ENCODE results near the gene RUNX1.

Gene RUNX1

DNA sequence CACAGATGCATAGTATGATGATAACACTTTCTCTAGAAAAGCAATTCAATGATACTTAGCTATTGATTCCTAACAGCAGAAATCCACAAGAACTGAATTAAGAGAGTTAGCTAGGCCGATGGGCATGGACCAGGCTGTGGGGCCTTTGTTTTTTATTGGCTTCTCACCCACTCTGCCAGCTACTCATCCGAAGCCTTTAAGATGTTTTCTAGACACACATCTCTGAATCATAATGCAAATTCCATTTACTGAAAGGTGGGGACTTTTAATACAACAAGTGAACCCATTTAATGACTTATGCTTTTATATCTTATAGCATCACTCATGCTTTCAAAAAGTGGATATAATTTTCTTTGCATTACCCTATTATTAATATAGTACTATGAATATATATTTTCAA lies 170.2 kb downstream of the RUNX1 start:
- no peak for DNase-seq (ENCODE audit: low read depth)

DNA sequence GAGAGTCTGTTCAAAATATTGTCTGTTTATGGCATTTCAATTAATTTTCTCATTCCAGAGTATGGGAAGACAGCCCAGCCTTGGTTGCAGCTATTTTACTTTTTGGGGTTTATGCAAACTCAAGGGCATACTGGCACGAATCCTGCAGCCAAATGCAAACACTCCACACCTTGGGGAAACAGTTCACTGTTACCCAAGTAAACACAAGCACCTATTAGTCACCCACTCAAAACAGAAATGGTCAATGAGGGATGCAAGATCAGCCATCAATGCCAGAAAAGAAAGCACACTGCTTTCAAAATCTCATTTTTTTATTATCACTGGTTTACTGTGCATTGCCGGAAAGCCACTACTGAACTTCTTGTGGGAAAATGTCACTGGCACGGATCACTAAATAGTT lies 170.6 kb downstream of the RUNX1 start:
- no peak for DNase-seq (ENCODE audit: low read depth)

DNA sequence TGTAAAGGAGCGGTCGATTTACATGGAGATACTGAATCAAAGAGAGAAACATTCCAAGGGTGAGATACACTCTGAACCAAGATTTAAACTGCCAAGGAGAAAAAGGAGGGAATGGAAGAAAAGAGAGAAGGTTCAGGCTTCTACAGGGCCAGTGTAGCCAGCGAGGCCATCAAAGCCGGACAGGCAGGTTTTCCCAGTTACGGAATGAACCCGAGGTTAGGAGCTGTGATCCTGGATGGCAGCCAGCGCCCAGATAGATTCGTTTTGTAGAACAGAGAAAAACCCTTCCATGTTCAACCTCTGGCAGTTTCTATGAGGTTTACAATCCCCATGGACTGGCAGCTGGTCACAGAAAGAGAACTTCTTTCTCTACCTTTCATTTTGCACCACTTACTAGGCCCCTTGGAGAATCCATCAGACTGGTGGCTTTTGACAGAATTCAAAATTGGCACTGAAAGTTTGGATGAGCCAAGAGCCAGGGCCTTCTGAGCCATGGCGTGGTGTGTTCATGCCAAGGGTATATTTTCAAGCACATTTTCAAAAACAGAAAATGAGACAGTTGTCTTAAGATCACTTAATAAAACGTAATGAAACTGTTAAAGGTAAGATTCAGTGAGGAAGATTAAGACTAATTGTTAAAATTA lies 171.5 kb downstream of the RUNX1 start:
- no peak for DNase-seq (ENCODE audit: low read depth)

DNA sequence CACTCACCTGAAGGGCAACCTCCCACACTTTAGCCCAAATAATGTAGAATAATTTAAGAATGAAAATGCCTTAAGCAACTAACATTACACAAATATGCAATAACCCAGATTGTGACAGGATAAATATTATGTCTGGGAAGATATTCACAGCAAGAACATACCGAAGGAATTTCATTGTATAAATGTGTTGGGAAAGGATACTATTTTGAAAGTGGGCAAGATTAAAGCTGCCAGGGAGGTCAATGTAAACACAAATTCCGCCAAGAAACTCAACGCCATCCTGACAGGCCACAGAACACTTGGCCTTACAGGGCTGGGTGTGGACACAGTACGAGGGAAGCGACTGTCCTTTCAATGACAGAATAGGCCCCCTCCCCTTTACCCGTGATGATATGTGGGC lies 173.3 kb downstream of the RUNX1 start:
- DNase-seq (ENCODE audit: low read depth), result no peak

DNA sequence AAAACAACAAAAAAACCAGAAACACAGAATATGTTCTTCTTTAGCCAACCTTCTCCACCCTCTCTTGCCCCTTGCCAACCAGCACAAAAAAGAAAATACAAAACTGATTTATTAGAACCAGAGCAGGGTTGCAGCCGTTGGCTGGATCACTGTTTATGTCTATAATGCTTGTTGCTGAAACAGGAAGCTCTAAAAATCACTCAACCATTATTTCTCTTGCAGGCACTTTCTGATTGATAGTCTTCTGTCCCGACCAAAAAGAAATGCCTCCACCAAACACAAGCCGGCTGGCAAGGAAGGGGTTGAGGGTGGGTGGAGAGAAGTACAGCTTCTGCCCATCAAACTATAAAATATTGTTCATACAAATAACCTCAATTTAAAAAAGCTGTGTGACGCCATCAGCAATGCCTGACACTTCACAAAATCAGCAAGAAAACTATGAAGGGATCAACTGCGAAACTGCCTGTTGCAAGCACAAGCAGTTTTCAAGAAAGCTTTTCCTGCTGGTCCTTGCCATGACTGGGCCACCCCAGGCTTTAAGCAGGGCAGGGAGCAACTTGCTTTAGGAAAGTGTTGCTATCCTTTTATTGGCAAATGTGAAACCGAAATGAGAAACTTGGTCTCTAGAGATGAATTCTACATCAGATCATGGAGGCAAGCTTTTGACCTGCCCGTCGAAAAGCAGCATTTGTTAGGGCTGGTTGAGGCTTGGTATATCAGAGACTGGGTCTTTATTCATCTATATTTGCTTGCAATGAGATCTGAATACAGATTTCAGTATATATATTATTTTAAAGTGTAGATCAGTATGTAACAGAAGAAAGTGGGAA lies 174.2 kb downstream of the RUNX1 start:
- no peak for DNase-seq (ENCODE audit: low read depth)

DNA sequence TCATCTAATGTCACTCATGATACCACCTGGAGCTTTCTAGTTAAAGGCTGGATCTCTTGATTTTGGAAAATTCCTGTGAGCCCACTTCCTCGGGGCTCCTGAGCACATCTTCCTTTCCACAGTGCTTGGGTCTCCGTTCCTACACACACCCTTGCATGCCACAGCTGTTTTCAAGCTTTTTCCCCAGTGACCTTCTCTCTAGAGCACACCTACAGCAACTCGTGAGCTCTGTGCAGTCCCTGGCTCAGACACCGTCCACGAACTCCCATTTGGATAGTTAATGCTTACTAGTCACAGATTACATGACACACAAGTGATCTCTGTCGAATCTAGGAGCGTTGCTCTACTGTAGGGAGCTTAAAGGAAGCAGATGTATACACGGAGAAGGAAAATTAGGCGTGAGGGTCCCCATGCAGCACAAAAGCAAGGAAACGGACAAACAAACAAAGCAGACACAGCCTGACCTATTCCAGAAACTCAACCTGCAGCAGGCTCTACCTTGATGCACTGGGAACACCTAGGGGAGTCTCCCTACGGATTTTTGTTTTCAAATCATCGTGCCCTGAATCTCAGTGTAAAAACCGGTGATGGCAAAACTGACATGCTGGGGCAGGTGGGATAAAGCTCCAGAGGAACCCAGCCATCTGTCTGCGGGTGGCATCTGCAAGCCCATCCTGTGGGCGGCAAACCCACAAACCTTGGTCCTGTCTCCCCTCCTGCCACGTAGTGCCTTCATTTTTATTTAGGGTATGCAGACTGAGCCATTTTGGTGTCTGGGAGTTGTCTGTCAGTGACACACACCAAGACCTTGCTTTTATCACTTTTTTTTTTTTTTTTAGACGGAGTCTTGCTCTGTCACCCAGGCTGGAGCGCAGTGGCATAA lies 177.8 kb downstream of the RUNX1 start:
- DNase-seq (ENCODE audit: low read depth), result no peak

DNA sequence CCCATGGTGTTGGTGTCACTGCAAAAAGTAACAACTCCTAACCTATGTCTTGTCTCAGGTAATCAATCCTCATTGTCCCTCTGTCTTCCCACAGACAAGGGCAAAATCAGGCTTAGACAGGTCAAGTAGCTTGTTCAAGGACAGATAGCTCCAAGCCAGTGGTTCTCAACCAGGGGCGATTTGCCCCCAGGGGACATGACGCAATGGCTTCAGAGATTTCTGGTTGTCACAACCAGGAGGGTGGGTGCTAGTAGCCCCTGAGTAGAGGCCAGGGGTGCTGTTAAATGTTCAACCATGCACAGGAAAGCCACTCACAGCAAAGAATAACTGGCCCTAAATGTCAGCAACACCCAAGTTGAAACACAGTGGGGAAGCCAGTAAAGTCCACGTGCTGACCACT lies 178.9 kb downstream of the RUNX1 start:
- DNase-seq (ENCODE audit: low read depth), result no peak

DNA sequence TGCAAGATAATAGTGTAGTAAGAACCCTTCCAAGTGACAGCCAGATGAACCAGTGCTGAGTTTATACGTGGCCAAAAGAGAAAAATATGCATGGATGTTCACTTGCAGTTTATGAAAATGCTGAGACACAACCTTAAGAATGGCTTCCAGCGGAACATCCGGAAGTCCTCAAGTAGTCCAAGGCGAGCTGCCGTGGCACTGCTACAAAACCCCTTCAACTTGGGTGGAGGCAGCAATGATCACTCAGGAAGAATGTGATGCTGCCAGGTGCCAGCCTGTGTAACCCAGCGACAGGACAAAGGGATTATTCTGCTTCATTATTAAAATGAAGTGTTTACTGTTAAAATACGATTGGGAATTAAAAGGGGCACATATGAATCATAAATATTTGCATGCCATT lies 179.6 kb downstream of the RUNX1 start:
- no peak for DNase-seq (ENCODE audit: low read depth)

DNA sequence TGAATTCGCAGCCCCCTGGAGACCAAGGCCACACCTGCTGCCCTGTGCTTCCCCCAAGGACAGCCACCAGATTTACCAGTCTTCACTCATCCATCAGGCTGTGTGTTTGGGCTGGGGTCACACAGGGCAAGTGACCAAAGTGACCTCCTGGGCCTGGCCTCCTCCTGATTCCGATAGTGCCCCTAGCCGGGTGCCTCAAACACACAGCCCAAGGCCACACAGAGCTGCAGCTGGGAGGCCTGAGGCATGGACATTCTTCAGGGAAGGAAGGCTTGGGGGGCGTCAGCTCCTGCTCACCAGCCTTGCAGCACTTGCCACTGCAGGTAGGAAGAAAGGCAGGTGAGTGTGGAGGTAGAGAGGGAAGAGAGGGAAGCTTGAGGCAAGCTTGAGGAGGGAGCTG lies 181.3 kb downstream of the RUNX1 start:
- DNase-seq (ENCODE audit: low read depth), result no peak

DNA sequence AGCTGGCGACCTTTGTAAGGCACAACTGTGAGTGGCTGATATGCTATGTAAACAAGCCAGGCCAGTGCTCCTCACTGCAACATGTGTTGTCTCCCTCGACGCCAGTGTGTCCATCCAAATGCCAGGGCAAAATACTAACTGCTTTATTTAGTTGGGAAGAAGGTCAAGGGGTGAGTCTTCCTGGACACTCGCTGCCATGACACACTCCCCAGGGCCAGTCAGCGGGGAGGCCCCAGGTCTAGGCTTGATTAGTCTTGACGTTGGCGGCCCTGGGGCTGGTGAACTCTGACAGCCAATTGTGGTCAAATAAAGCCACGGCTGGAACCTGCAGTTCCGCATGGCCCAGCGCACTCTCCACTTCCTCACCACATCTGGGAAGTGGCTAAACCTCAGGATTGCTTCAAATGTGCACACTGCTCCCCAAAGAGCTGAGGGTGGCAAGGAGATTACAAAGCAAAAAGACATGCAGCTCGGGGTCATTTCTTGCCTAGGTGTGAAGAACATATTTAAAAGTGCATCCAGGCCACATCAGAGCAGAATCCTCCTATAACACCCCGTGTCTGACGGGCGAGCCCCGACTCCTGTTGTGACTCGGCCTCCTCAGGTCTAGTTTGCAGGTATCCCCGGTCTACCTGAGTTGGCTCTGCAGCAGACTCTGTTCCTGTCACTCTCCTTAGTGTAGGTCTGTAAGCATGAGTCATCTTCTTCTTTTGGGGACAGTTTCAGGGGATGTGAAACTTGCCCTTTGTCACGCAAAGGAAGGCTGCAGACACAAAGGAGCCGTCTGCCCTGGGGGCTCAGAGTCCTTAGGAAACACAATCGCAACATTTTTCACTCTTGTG lies 183.5 kb downstream of the RUNX1 start:
- DNase-seq (ENCODE audit: low read depth), result no peak

DNA sequence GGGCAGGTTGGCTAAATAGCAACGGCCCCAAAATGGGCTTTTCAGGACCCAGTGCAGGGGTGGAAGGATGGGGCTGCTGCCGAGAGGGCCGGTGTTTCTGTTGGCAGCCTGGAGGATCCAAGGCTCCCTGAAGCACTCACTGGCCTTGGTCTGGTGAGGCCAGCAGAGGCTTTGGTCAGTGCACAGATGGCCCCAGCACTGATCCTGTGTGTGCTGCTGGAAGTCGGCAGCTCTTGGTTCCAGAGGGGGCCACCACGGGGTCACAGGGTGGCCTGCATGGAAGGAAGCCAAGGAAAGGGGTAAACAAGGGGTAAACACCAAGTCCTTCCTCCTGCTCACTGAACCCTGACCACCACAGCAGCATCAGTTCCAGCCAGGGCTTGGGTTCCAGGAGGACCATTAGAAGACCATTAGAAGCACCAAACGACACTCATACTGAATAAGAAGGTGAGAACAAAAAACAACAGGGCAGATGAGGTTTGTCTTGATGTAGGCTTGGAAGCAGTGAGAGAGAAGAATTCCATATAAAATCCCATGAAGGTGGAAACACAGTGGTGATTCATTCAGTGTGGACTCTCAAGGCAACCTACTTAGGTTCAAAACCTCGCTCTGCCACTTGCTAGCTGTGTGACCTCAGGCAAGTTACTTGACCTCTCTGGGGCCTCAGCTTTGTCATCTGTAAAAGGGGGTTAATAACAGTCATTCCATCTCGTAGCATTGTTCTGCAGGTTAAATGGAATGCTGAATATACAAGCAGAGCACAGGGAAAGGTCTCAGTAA lies 184.5 kb downstream of the RUNX1 start:
- no peak for DNase-seq (ENCODE audit: low read depth)

DNA sequence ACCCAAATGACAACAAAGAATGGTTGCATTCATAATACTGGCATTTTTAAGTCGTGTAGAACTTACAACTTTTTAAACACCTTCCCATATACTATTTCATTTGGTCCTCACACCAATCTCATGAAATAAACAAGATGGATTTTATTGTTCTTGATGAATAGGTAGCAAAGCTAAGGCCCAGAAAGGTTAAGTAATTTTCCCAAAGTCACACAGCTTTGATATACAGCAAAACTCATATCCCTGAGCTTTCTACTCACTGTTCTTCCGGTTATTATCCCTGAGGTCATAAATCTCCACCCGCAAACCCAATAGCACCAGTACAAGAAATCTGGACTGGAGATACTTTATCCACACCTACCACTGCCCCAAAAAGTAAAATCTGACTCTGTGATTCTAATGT lies 186.2 kb downstream of the RUNX1 start:
- no peak for DNase-seq (ENCODE audit: low read depth)

DNA sequence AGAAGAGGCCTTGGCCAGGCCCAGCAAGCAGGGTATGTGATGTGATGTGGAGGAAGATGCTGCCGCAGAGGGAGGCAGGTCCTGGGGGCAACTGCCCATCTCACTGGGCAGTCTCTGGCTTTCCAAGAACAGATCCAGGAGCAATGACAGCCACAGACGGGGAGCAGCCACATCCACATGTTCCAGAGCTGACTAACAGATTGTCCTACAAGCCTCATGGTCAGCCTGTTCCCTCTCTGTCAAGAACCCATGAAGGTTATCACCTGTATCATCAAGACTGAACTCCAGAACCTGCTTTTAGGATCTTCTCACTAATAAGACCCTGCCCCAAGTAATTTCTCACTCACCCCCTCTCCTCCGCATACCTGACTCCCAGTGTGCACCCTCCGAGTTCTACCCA lies 187.8 kb downstream of the RUNX1 start:
- no peak for DNase-seq (ENCODE audit: low read depth)

DNA sequence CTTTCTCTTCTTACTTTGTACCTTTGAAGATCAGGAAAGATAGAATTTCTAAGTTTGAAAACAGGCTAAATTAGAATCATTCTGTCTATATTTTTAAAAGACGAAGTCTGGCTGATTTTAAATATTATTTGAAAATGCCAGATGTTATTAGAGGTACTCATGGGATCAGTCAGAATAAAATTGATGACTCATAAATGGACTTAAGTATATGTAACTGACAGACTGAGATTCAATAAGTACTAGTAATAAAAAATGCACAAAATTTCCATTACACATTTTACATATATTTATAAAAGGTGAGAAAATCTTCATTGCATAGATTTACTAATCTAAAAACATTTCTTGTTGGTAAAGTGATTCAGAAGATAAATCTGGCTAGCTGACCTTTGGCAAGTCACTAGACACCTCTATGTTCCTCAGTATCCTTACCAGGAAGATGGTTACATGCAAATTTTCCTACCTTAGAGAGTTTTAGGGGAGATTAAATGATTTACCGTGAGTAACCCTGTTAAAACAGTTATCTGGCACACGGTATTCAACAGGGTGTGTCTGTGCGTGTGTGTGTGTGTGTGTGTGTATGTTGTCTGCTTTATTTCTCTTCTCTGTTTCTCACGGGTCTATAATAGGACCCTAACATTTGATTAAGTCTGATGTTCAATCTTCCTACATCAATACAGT lies 189.0 kb downstream of the RUNX1 start:
- no peak for DNase-seq (ENCODE audit: low read depth)

DNA sequence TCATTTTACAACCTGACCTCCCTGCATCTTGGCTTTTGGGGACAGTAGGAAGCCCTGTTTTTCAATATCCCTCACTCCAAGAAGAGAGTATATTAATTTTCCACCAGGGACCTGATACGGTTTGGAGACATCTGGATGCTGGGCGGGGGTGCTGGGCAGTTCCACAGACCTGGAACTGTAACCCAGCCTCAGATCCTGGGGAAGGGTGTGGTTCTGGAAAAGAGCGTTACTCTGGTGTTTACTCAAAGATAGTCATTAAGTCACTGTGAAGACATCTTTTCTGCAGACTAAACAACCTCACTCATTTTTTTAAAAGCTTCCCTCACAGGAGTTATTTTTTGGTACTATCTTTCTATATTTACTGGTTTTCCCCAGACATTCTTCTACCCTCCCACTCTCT lies 190.5 kb downstream of the RUNX1 start:
- no peak for DNase-seq (ENCODE audit: low read depth)

DNA sequence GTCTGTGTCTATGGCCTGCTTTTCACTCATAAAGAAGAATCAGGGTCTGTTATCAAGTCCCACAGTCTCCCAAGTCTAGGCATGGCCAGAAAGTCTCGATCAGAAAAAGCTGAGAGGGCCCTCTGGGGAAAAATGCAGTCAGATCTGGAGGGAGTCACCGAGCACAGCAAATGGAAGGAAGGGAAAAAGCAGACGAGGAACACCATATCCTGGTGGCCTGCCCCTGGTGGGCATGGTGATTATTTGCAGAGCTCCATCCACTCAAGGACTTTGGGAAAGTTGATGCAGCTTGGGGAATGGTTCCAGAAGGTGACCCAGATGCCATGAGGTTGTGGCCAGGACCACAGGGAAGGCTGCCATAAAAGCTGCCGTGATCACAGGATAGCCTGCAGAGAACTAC lies 191.2 kb downstream of the RUNX1 start:
- no peak for DNase-seq (ENCODE audit: low read depth)

DNA sequence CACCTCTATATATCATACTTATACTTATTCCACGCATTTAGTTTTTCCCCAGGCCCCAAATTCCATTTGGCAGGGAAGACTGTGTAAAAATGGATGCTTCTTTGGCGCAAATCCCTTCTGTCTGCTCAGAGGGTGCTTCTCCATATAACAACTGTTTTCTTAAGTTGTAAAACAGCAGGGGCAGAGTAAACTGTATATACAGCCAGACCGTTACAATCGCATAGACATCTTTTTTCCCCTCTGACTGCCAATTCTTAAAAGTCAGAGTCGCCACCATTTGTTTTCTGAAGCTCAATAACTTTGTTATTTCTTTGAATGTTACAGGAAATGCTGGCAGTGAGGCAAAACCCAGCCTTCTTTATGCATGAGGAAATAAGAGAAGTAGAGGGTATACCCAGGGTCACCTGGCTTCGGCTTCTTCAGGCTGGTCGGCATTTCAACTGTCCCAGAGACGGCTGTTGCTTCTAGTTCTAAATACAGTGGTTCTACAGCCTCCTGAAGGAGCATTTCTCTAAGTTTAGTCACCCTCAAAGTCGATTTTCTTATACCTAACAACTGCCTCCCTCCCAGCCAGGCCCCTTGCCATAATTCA lies 191.9 kb downstream of the RUNX1 start:
- DNase-seq (ENCODE audit: low read depth), result no peak

DNA sequence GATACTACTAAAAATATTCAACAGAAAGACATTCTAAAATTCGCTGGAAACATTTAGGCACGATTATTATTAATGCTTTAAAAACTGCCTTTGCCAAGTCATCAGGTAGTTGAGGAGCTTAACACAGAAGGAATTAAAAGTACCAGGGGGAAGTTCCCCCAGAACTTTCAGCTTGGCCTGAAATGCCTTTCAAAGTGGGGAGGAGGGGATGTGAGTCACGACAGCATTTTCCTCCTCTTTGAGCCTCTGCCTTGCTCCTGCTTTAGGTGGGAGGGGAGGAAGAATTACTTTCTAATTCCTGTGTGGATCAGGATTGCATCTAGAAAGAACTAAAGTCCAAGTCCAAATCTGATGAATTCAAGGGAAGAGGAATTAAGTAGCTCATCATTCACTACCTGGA lies 196.7 kb downstream of the RUNX1 start:
- no peak for DNase-seq (ENCODE audit: low read depth)

DNA sequence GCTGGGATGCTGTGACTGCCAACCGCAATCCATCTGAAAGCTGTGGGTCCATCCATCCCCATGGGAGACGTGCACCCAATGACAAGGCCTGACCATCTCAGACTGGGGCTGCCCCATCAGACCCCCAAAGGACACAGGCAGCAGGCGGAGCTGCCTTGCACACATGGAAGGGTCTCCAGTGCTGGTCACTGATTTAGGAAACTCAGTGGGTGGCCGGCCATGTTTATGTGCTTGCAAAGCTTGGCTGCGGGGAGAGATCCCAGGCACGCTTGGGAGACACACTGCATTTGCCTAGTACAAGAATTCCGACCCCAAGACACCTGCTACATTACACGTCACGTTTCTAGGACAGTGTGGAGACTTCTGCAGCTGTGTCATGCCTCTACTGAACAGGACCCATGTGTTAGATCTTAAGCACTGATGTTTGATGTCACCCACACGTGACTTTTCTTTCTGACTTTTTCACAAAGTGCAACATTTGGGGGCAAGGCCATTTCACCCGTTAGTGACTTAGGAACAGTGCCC lies 198.9 kb downstream of the RUNX1 start:
- DNase-seq (ENCODE audit: low read depth), result no peak

DNA sequence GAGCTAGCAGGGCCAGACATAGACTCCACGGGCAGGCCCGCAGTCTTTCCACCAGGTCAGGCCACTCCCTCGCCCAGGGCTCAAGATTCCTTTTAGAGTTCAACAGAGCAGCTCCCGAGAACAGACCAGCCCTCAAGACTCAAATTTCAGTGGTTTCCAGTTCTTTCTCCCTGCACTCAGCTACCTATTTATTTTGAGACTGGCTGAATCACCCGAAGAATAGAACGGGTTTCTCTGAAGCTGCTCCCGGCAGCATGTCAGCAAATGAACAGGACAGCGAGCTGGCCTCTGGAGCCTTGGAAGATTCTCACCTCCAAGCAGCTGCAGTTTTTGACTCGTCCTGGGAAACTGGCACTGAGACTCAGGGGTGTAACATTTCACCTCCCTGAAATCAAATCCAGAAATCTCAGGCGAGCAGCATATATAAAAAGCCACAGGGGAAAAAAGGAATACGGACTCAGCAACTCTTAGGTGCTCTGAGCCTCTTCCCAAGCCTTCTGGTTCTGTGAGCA lies 202.4 kb downstream of the RUNX1 start:
- DNase-seq (ENCODE audit: low read depth), result no peak

Data from stimulated activated CD8-positive, alpha-beta memory T cell treated with anti-CD3 and anti-CD28 coated beads, Interleukin-12 subunit alpha, Interleukin-12 subunit beta, amount 100 ng/mL, for 4 hours (primary cell).